Spleen (tissue), 11 donors: ENCODE results near the gene HLCS. TPM values are rescaled to one million over a fixed set of nuclear protein-coding genes. Genes with fewer than 3 reads are reported as not detected.

Source experiments
- DNase-seq: peaks from one replicate; pipeline ENCODE4 v3.0.0-alpha.2; 2020
- H3K27ac ChIP-seq, 8 donors: fragments of 200-600 bp; sonication (generic) in 7 of 8; 1 replicate in 4 of 8; 2 replicates in 4 of 8; pipeline versions ENCODE4 v1.5.0 to v1.8.0; 2016 to 2021; ENCODE audit warnings: inconsistent platforms in 4 of 8, mild to moderate bottlenecking in 4 of 8, moderate library complexity in 1 of 8
- H3K27me3 ChIP-seq, 7 donors: fragments of 200-600 bp; sonication (generic) in 6 of 7; replicated peaks in 1 of 7; 1 replicate in 4 of 7; 2 replicates in 3 of 7; pipeline versions ENCODE4 v1.5.0 to v1.8.0; 2016 to 2021; ENCODE audit warnings: inconsistent platforms in 3 of 7, mild to moderate bottlenecking in 1 of 7
- H3K36me3 ChIP-seq, 6 donors: fragments of 200-600 bp; sonication (generic) in 5 of 6; 1 replicate in 4 of 6; 2 replicates in 2 of 6; pipeline versions ENCODE4 v1.5.0 to v1.8.0; 2016 to 2021; ENCODE audit warnings: inconsistent platforms in 2 of 6
- H3K4me1 ChIP-seq, 6 donors: fragments of 200-600 bp; sonication (generic) in 5 of 6; 1 replicate in 3 of 6; 2 replicates in 3 of 6; pipeline versions ENCODE4 v1.5.0 to v1.8.0; 2016 to 2021; ENCODE audit warnings: inconsistent platforms in 3 of 6
- H3K4me3 ChIP-seq, 8 donors: fragments of 200-600 bp; sonication (generic) in 7 of 8; 1 replicate in 4 of 8; 2 replicates in 4 of 8; pipeline versions ENCODE4 v1.5.0 to v1.8.0; 2016 to 2021; ENCODE audit warnings: inconsistent platforms in 4 of 8, mild to moderate bottlenecking in 4 of 8, moderate library complexity in 2 of 8
- H3K9me3 ChIP-seq, 8 donors: fragments of 200-600 bp; sonication (generic) in 7 of 8; 1 replicate in 4 of 8; 2 replicates in 4 of 8; pipeline versions ENCODE4 v1.5.0 to v1.8.0; 2016 to 2021; ENCODE audit warnings: inconsistent platforms in 4 of 8
- CTCF ChIP-seq, 11 experiments: fragments of 200-600 bp in 7 of 11; fragments of 450-650 bp in 4 of 11; sonication (generic) in 4 of 11; IDR thresholded peaks in 8 of 11; conservative IDR thresholded peaks in 3 of 11; 1 replicate in 7 of 11; 2 replicates in 4 of 11; pipeline versions ENCODE4 v1.4.0 to v1.8.0; 2016 to 2021; ENCODE audit warnings: antibody characterized with exemption in 11 of 11, inconsistent platforms in 4 of 11, mild to moderate bottlenecking in 1 of 11
- POLR2A ChIP-seq, 3 donors: fragments of 450-650 bp; IDR thresholded peaks; one replicate each; pipeline ENCODE4 v1.5.1; 2017; ENCODE audit warnings: antibody characterized with exemption in 3 of 3, mild to moderate bottlenecking in 1 of 3
- POLR2AphosphoS5 ChIP-seq, 3 donors: sonication (generic); formaldehyde crosslinking; IDR thresholded peaks; one replicate each; pipeline ENCODE4 v1.5.1; 2017; ENCODE audit warnings: antibody characterized with exemption in 3 of 3
- WGBS, 5 donors: extraction: QIAGEN DNeasy Blood & Tissue Kit in 3 of 5; methylation state at CpG; one replicate each; pipeline versions ENCODE4 v1.1.5 to v1.1.7; 2013 to 2018; 5-methylcytosine and 5-hydroxymethylcytosine counted together
- intact Hi-C: fragments of 100-400 bp; cut with DNase I; formaldehyde crosslinking; loops from one replicate; pipeline ENCODE4 v1.15.0; 2023; ENCODE audit warnings: low total_unique reads
- polyA plus RNA-seq, 3 donors: library from polyadenylated mRNA; stranded (reverse); fragments of 200-250 nt; gene quantifications; one replicate each; pipeline ENCODE4 v1.2.1, GENCODE V29; 2013
- total RNA-seq, 7 donors: library from RNA; depleted of rRNA in 3 of 7; stranded (reverse); fragments of >200 nt in 3 of 7; fragmentation: NEBNext Ultra II Directional in 4 of 7; extraction: Animal tissue kit (Norgen Biotek cat#: 25700) in 4 of 7; gene quantifications; one replicate each; pipeline versions ENCODE4 v1.1.0 to v1.2.1, GENCODE V29; 2016 to 2021
- donor health status: healthy with polysubstance abuse.
- donor health status: DM: no; HTN: no; CAD: no; lungs with moderate emphysema.
- donor health status: DM: no; HTN: no; CAD: no.
- donor health status: Bipolar disorder and iron deficiency.
- donor health status: healthy.
- donor health status: DM: no; HTN: no; CAD: no.
- donor health status: DM: yes; HTN: yes; CAD: no.

Gene HLCS
- total and polyA plus RNA-seq, 10 donors, result 1.7 to 22.8 (median 16.3) TPM

- peaks cover 0 to 4% (median 0%) of the 10 kb centered on the region in 6 donors for H3K36me3 ChIP-seq
- H3K4me3 ChIP-seq, result no peak overlapping the region
- intact Hi-C loops, result no loop called here
- H3K9me3 ChIP-seq, result peaks cover 0 to 15% (median 11%) of the 10 kb centered on the region in 8 donors
- H3K27ac ChIP-seq, result no peak overlapping the region
- no peak for DNase-seq
- no peaks in the 10 kb centered on the region for H3K27me3 ChIP-seq
- TF ChIP-seq POLR2AphosphoS5 (IDR thresholded peaks at IDR 0.05) (no peak), POLR2A (IDR thresholded peaks at IDR 0.05) (no peak), CTCF (IDR thresholded peaks at IDR 0.05 in 8 of 11, conservative IDR thresholded peaks at IDR 0.05 in 3 of 11) (no peak)
- no peaks in the 10 kb centered on the region for H3K4me1 ChIP-seq
These were observed 88.7 kb downstream of the HLCS start for GRCh38 chr21:36877741-36878140.

GRCh38 chr21:36874665-36875064 is 91.8 kb downstream of the HLCS start:
- H3K9me3 ChIP-seq, result peaks cover 0 to 15% (median 10%) of the 10 kb centered on the region in 8 donors
- no peak for DNase-seq
- no peak for TF ChIP-seq POLR2AphosphoS5 (IDR thresholded peaks at IDR 0.05)
- TF ChIP-seq POLR2A (IDR thresholded peaks at IDR 0.05), result no peak
- no peak for TF ChIP-seq CTCF (IDR thresholded peaks at IDR 0.05 in 8 of 11, conservative IDR thresholded peaks at IDR 0.05 in 3 of 11)
- H3K4me1 ChIP-seq, result no peaks in the 10 kb centered on the region
- intact Hi-C loops, result no loop called here
- H3K36me3 ChIP-seq, result peaks cover 0 to 4% (median 0%) of the 10 kb centered on the region in 6 donors
- WGBS, 5 donors, result 88 to 95% (median 93%) methylated on average over 11 to 12 of the region's 12 CpGs
- H3K4me3 ChIP-seq, result no peak overlapping the region
- H3K27me3 ChIP-seq, result no peaks in the 10 kb centered on the region
- H3K27ac ChIP-seq, result no peak overlapping the region

GRCh38 chr21:36873513-36873912 is 93.0 kb downstream of the HLCS start:
- no peak for DNase-seq
- no peak overlapping the region for H3K4me3 ChIP-seq
- whole genome bisulfite sequencing, 5 donors, result 92 to 100% (median 94%) methylated on average over 1 of the region's 1 CpG
- H3K36me3 ChIP-seq, result peaks cover 0 to 4% (median 0%) of the 10 kb centered on the region in 6 donors
- intact Hi-C loops, result no loop called here
- no peaks in the 10 kb centered on the region for H3K27me3 ChIP-seq
- no peak overlapping the region for H3K27ac ChIP-seq
- TF ChIP-seq CTCF (IDR thresholded peaks at IDR 0.05 in 8 of 11, conservative IDR thresholded peaks at IDR 0.05 in 3 of 11), result no peak
- no peak for TF ChIP-seq POLR2A (IDR thresholded peaks at IDR 0.05)
- TF ChIP-seq POLR2AphosphoS5 (IDR thresholded peaks at IDR 0.05), result no peak
- H3K9me3 ChIP-seq, result peaks cover 0 to 13% (median 10%) of the 10 kb centered on the region in 8 donors
- H3K4me1 ChIP-seq, result no peaks in the 10 kb centered on the region

- no peaks in the 10 kb centered on the region for H3K9me3 ChIP-seq
- no peak overlapping the region for H3K27ac ChIP-seq
- H3K4me1 ChIP-seq, result peaks cover 0 to 5% (median 0%) of the 10 kb centered on the region in 6 donors
- 80 to 91% (median 87%) methylated on average over 4 of the region's 4 CpGs for WGBS, 5 donors
- no peak for DNase-seq
- no peaks in the 10 kb centered on the region for H3K27me3 ChIP-seq
- TF ChIP-seq POLR2AphosphoS5 (IDR thresholded peaks at IDR 0.05), result no peak
- no peak for TF ChIP-seq CTCF (IDR thresholded peaks at IDR 0.05 in 8 of 11, conservative IDR thresholded peaks at IDR 0.05 in 3 of 11)
- TF ChIP-seq POLR2A (IDR thresholded peaks at IDR 0.05), result no peak
- H3K4me3 ChIP-seq, result no peak overlapping the region
- intact Hi-C loops, result no loop called here
- H3K36me3 ChIP-seq, result peaks cover 0 to 2% (median 0%) of the 10 kb centered on the region in 6 donors
These were observed 99.1 kb downstream of the HLCS start for GRCh38 chr21:36867291-36867905.
